NB4 (cell line): Measurements from ENCODE around the gene EQTN.
A peak's percentile ranks its signal among the peaks of the same experiment; 100 is the strongest.

Source experiments
- DNase-seq: peaks from one replicate; pipeline ENCODE4 v3.0.0; 2010; ENCODE audit warnings: low read depth
- H3K4me3 ChIP-seq: one replicate; pipeline ENCODE4 v1.5.1; 2011; ENCODE audit warnings: mild to moderate bottlenecking, low read depth, low read length, moderate library complexity
- MYC ChIP-seq: IDR thresholded peaks from 2 replicates; pipeline ENCODE4 v1.6.1; 2011; ENCODE audit warnings: low read depth, low read length
- POLR2A ChIP-seq: IDR thresholded peaks from 2 replicates; pipeline ENCODE4 v1.6.1; 2011; ENCODE audit warnings: mild to moderate bottlenecking; ENCODE audit not compliant: insufficient read length; ENCODE audit errors: extremely low read depth
- TF ChIP-seq, protein P1 (sequence below): IDR thresholded peaks from one replicate; pipeline ENCODE4 v1.5.1; 2012; ENCODE audit warnings: low read depth, low read length
- TF ChIP-seq, protein P2 (sequence below): IDR thresholded peaks from 2 replicates; pipeline ENCODE4 v1.6.1; 2011; ENCODE audit warnings: low read depth, low read length

Gene EQTN

GRCh38 chr9:27333241-27334052 is 36.5 kb upstream of the EQTN start:
- TF ChIP-seq POLR2A (no peak), MYC (no peak)
- TF ChIP-seq, protein P1, sequence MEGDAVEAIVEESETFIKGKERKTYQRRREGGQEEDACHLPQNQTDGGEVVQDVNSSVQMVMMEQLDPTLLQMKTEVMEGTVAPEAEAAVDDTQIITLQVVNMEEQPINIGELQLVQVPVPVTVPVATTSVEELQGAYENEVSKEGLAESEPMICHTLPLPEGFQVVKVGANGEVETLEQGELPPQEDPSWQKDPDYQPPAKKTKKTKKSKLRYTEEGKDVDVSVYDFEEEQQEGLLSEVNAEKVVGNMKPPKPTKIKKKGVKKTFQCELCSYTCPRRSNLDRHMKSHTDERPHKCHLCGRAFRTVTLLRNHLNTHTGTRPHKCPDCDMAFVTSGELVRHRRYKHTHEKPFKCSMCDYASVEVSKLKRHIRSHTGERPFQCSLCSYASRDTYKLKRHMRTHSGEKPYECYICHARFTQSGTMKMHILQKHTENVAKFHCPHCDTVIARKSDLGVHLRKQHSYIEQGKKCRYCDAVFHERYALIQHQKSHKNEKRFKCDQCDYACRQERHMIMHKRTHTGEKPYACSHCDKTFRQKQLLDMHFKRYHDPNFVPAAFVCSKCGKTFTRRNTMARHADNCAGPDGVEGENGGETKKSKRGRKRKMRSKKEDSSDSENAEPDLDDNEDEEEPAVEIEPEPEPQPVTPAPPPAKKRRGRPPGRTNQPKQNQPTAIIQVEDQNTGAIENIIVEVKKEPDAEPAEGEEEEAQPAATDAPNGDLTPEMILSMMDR = peak; percentile 97
- TF ChIP-seq, protein P2, sequence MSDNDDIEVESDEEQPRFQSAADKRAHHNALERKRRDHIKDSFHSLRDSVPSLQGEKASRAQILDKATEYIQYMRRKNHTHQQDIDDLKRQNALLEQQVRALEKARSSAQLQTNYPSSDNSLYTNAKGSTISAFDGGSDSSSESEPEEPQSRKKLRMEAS = peak; percentile 7; the same call in 1 of the 2 replicates
- H3K4me3 ChIP-seq = no peak overlapping the region
- peak; percentile 82 for DNase-seq

- no peak for DNase-seq
- no peak overlapping the region for H3K4me3 ChIP-seq
- TF ChIP-seq, protein P2 = no peak
- TF ChIP-seq, protein P1 = no peak
- TF ChIP-seq MYC (no peak), POLR2A (no peak)
Observed at GRCh38 chr9:27331393-27331792, 34.4 kb upstream of the EQTN start.

DNA sequence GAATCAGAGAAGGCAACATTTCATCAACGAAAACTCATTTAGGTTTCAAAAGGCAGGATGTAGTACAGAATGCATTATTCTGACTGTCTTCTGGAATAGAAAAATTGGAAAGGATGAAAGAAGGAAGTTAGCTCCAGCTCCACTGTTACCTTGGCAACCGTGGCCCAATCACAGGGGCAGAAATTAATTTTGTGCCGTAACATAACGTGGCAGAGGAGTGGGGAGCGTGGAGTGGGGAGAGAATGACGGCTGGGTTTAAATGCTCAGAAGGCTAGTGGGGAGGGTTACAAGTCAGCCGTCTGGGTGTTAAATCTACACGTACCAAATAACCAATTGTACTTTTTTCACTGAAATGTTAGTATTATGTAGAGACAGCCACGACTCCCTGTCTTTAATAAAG is 32.3 kb upstream of the EQTN start:
- TF ChIP-seq, protein P1 = no peak
- TF ChIP-seq, protein P2 = no peak
- TF ChIP-seq POLR2A (no peak), MYC (no peak)
- DNase-seq = no peak
- H3K4me3 ChIP-seq = no peak overlapping the region

DNA sequence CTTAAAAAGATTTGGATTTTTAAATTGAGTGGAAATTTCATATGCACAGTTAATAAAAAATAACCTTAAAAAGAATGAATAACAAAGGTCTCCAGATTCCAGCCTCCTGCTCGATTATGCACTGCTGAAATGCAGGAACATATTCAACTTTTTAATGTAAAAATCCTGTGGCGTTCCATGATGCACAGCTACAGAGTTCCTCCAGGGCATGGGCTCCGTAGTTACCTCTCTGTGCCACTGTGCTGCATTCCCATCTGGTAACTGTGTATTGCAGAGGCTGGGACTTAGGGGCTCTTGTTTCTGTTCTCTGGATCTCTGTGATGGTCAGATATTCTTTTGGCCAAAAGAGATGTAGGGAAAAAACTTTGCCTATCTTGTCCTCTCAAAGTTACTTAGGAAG is 31.5 kb upstream of the EQTN start:
- no peak for DNase-seq
- TF ChIP-seq, protein P2 = no peak
- TF ChIP-seq, protein P1 = no peak
- no peak for TF ChIP-seq MYC
- H3K4me3 ChIP-seq = no peak overlapping the region

- no peak for DNase-seq
- TF ChIP-seq, protein P2 = no peak
- H3K4me3 ChIP-seq = no peak overlapping the region
Observed at GRCh38 chr9:27311184-27311583, 14.2 kb upstream of the EQTN start.

GRCh38 chr9:27310582-27310981 is 13.6 kb upstream of the EQTN start:
- TF ChIP-seq POLR2A (no peak), MYC (no peak)
- TF ChIP-seq, protein P1 = no peak
- TF ChIP-seq, protein P2 = no peak
- H3K4me3 ChIP-seq = no peak overlapping the region
- no peak for DNase-seq
